ENCODE measurements around the gene PRIM2.
"Not testable (repeated sequence)": the region's sequence is repeated elsewhere in the genome, so short reads cannot be mapped to it uniquely, and the experiment has no call there.

Gene PRIM2
- total RNA-seq: 5.1 to 25.9 (median 19.2) reads per million in 18 experiments

- peak; percentile 76 to 87 for DNase-seq
Observed at GRCh38 chr6:57317060-57317943, at the start of gene PRIM2. PRIM2 (plus strand) TSS chr6:57317630; CDS start chr6:57318446, 816 bp downstream.

DNA sequence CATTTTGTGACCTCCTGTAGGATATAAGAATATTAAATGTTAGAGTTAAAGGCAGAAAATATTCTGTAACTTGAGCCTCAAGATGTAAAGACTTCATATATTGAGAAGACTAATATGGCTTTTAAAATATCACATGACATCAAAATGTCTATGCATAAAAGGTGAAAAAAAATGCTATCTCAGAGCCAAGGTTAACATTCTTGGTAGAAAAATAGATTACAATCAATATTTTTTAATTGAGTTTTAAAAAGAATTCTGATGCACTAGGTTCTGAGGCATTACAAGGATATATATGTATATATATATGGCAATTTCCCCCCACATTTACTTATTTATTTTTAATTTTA, 49.2 kb upstream of the PRIM2 start:
- DNase-seq: no peak

DNA sequence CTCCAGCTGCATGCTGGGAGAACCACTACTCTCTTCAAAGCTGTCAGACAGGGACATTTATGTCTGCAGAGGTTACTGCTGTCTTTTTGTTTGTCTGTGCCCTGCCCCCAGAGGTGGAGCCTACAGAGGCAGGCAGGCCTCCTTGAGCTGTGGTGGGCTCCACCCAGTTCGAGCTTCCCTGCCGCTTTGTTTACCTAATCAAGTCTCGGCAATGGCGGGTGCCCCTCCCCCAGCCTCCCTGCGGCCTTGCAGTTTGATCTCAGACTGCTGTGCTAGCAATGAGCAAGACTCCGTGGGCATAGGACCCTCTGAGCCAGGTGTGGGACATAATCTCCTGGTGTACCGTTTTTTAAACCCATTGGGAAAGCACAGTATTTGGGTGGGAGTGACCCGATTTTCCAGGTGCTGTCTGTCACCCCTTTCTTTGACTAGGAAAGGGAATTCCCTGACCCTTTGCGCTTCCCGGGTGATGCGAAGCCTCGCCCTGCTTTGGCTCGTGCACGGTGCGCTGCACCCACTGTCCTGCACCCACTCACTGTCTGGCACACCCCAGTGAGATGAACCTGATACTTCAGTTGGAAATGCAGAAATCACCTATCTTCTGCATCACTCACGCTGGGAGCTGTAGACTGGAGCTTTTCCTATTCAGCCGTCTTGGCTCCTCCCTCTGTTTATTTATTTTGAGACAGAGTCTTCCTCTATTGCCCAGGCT, 43.2 kb upstream of the PRIM2 start:
- DNase-seq: not testable (repeated sequence)

DNA sequence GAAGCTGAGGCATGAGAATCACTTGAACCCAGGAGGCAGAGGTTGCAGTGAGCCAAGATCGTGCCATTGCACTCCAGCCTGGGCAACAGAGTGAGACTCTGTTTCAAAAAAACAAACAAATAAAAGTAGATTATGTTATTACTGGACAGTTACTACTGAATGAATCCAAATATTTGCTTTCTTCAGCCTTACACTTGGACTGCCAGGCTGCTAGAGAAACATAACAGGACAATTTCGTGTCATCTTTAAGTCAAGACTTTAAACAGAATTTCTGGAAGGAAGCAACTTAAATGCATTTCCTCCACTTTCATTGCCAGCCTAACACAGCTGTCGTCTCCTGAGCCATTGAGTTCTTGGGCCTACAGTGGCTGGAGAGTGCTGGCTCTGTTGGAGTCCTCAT, 42.0 kb upstream of the PRIM2 start:
- DNase-seq: no peak

GRCh38 chr6:57276946-57277345, 40.5 kb upstream of the PRIM2 start:
- no peak for DNase-seq

DNA sequence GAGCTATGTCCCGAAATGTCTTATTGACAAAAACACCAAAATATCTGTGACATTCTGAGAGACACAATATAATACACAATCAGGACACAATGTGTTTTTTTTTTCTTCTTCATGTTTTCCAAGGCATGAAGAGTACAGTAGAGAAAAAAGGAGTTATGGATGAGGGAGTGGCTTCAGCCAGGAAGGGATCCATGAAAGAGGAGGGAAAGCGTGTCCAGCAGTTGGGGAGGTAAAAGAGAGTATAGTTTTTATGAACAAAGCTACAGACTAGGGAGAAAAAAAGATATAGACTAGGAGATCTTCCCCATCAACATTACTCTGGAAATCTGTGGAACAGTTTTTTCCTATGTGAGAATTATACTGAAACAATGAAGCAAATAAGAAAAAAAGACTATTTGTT, 38.9 kb upstream of the PRIM2 start:
- DNase-seq: no peak

DNA sequence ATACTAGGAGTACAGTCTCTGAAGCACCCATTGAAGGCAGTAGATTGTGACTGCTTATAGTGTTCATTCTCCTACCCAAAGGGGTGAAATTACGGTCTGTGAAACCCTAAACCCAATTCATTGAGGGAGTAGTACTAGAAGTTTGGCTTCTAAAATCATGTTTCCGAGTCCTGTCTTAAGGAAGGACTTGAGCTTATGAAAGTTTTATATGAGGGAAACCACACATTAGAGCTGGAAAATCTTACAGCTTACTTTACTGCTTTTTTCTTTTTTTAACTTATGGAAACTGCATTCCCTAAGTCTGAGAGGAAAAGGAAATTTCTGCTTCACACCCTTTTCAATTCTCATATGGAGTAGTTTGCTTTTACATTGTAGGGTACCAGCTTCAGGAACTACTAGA, 38.4 kb upstream of the PRIM2 start:
- DNase-seq: no peak

- no peak for DNase-seq
Observed at GRCh38 chr6:57283106-57283505, 34.3 kb upstream of the PRIM2 start.

GRCh38 chr6:57283911-57284455, 33.4 kb upstream of the PRIM2 start:
- no peak for DNase-seq

DNA sequence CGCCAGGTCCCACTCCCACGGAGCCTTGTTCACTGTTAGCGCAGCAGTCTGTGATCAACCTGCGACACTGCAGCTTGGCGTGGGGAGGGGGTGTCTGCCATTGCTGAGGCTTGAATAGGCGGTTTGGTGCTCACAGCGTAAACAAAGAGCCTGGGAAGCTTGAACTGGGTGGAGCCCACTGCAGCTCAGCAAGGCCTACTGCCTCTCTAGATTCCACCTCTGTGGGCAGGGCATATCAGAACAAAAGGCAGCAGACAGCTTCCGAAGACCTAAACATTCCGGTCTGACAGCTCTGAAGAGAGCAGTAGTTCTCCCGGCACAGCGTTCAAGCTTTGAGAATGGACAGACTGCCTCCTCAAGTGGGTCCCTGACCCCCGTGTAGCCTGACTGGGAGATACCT, 29.3 kb upstream of the PRIM2 start:
- not testable (repeated sequence) for DNase-seq

GRCh38 chr6:57293472-57293871, 24.0 kb upstream of the PRIM2 start:
- not testable (repeated sequence) for DNase-seq

GRCh38 chr6:57294862-57295445, 22.5 kb upstream of the PRIM2 start:
- no peak for DNase-seq

GRCh38 chr6:57297505-57297904, 19.9 kb upstream of the PRIM2 start:
- DNase-seq: no peak

GRCh38 chr6:57298741-57299140, 18.7 kb upstream of the PRIM2 start:
- DNase-seq: no peak

- no peak for DNase-seq
Observed at GRCh38 chr6:57301757-57302156, 15.7 kb upstream of the PRIM2 start.

GRCh38 chr6:57302477-57302876, 15.0 kb upstream of the PRIM2 start:
- no peak for DNase-seq

DNA sequence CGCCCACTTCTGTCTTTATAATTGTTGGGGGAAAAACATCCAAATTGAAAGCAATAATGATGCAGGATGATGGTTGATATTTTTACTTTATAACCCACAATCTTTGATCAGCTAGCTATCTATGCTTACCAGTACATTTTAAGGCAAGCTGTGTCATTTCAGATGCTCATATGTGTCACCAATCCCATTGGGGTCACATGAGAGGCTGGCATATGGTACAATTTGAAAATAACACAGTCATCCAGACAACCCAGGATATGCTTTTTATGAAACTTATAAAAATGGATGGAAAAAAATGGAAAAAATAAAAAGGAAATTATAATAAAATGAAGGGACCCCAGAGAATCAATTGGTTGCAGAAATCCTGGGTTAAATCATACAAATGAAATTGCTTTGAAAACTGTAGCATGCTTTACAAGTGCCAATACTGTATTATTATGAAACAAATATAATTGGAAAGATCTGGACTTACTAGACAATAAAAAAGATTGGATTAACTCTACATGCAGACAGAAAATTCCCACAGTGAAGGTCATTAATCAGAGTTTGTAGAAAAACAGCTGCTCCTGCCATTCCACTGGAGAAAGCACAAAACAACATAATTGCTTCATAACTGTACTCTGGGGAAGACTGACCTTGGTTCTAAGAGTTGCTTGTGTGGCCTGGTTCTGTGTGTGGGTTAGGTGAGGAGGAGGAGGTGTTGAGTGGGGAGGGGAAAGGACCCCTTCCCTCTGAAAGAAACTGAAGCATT, 13.3 kb upstream of the PRIM2 start:
- DNase-seq: no peak

- no peak for DNase-seq
Observed at GRCh38 chr6:57305107-57305506, 12.3 kb upstream of the PRIM2 start.

DNA sequence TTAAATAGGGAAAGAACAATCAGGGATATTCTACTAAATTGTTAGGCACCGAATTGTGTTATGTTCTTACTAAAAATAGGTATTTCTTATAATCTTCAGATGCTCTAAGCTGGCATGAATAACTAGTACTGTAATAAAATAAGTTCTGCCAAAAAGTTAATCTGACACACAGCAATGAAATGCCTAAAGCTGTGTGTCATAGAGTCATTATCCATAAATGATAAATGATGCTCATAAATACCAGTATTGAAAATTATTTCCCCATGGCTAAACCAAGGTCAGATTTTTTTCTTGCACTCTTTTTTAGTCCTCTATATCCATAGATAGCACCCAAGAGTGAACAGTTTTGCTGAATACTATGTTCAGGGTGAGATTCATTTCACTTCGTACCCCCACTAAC, 11.7 kb upstream of the PRIM2 start:
- DNase-seq: no peak

GRCh38 chr6:57306273-57306672, 11.2 kb upstream of the PRIM2 start:
- DNase-seq: no peak

DNA sequence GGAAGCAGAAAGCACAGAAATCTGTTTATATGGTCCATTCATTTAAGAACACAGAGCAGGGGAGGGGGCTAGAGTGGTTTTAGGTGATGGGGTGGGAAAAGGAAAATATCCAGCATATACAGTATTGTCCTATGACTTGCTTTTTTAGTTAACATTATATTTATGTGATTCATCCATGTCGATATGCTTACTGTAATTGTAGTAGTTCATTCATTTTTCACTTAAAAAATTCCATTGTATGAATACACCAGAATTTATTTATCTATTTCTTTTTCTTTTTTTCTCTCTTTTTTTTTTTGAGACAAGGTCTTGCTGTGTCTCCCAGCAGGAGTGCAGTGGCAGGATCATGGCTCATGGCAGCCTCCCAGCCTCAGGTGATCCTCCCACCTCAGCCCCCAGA, 9.6 kb upstream of the PRIM2 start:
- DNase-seq: no peak

DNA sequence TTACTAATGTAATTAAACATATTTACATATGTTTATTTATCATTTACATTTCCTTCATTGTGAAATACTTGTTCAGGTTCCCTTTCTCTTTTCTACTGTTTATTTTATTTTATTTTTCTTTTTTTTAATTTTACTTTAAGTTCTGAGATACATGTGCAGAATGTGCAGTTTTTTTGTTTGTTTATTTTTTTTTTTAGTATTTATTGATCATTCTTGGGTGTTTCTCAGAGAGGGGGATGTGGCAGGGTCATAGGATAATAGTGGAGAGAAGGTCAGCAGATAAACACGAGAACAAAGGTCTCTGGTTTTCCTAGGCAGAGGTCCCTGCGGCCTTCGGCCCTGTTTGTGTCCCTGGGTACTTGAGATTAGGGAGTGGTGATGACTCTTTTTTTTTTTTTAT, 8.7 kb upstream of the PRIM2 start:
- not testable (repeated sequence) for DNase-seq

All from inflammatory macrophage (primary cell).